Activated T-helper 17 cell treated with anti-CD3 and anti-CD28 coated beads, Interleukin-2, amount 50 U/mL, for 72 hours (primary cell): ENCODE measurements around the gene TAS2R60. TPM values are rescaled to one million over a fixed set of nuclear protein-coding genes. Genes with fewer than 3 reads are reported as not detected.
"Not testable (repeated sequence)": the region's sequence is repeated elsewhere in the genome, so short reads cannot be mapped to it uniquely, and the experiment has no call there.

Source experiments
- ATAC-seq: fragments of 150-1000 bp; cut with Tn5 transposase; replicated peaks from 2 replicates; pipeline ENCODE4 v1.10.0; 2021; ENCODE audit warnings: mild to moderate bottlenecking, moderate library complexity
- H3K27ac Mint-ChIP-seq: one replicate; pipeline ENCODE4 v1.8.0; 2022; ENCODE audit warnings: mixed read lengths
- H3K27me3 Mint-ChIP-seq: one replicate; pipeline ENCODE4 v1.8.0; 2022; ENCODE audit warnings: mixed read lengths
- H3K36me3 Mint-ChIP-seq: one replicate; pipeline ENCODE4 v1.8.0; 2022; ENCODE audit warnings: low read depth, mild to moderate bottlenecking, mixed read lengths
- H3K4me1 Mint-ChIP-seq: one replicate; pipeline ENCODE4 v1.8.0; 2022; ENCODE audit warnings: mixed read lengths
- H3K4me3 Mint-ChIP-seq: one replicate; pipeline ENCODE4 v1.8.0; 2022; ENCODE audit warnings: mild to moderate bottlenecking, mixed read lengths
- H3K9me3 Mint-ChIP-seq: one replicate; pipeline ENCODE4 v1.8.0; 2022; ENCODE audit warnings: mixed read lengths
- total RNA-seq, 2 donors: library from RNA; stranded (reverse); gene quantifications; one replicate each; pipeline ENCODE4 v1.2.3, GENCODE V29; 2022

TAS2R60 gene
- total RNA-seq = not detected

- no peaks in the 10 kb centered on the region for H3K27me3 Mint-ChIP-seq
- no peaks in the 10 kb centered on the region for H3K36me3 Mint-ChIP-seq
Observed at GRCh38 chr7:143443153-143443552, at the start of gene TAS2R60. Gene TAS2R60, plus strand, starts transcription at chr7:143443453. Its CDS starts 0 bp downstream, at chr7:143443453.

GRCh38 chr7:143394068-143394467, 49.2 kb upstream of the TAS2R60 start:
- H3K27me3 Mint-ChIP-seq = no peaks in the 10 kb centered on the region

More at GRCh38 chr7:143443153-143443552, at the start of gene TAS2R60:
- ATAC-seq = no peak
- H3K4me3 Mint-ChIP-seq = no peak within 1 kb of the TSS
- H3K4me1 Mint-ChIP-seq = peaks cover 5% of the 10 kb centered on the region
- H3K27ac Mint-ChIP-seq = no peak within 1 kb of the TSS
- no peaks in the 10 kb centered on the region for H3K9me3 Mint-ChIP-seq

GRCh38 chr7:143394777-143395176, 48.5 kb upstream of the TAS2R60 start:
- ATAC-seq = no peak
- peak overlapping the region; percentile 64 for H3K27ac Mint-ChIP-seq
- H3K4me3 Mint-ChIP-seq = no peak overlapping the region
- H3K9me3 Mint-ChIP-seq = no peaks in the 10 kb centered on the region
- H3K4me1 Mint-ChIP-seq = peaks cover 8% of the 10 kb centered on the region
- no peaks in the 10 kb centered on the region for H3K27me3 Mint-ChIP-seq
- peaks cover 40% of the 10 kb centered on the region for H3K36me3 Mint-ChIP-seq

More at GRCh38 chr7:143394068-143394467, 49.2 kb upstream of the TAS2R60 start:
- H3K27ac Mint-ChIP-seq = no peak overlapping the region
- no peaks in the 10 kb centered on the region for H3K9me3 Mint-ChIP-seq
- peaks cover 47% of the 10 kb centered on the region for H3K36me3 Mint-ChIP-seq
- H3K4me3 Mint-ChIP-seq = no peak overlapping the region
- ATAC-seq = no peak
- H3K4me1 Mint-ChIP-seq = peaks cover 8% of the 10 kb centered on the region

- Mint-ChIP-seq H3K9me3 (no peaks in the 10 kb centered on the region), H3K4me1 (peaks cover 5% of the 10 kb centered on the region), H3K36me3 (peaks cover 33% of the 10 kb centered on the region), H3K4me3 (no peak overlapping the region), H3K27ac (peak overlapping the region; percentile 64), H3K27me3 (no peaks in the 10 kb centered on the region)
- no peak for ATAC-seq
Observed at GRCh38 chr7:143395187-143396149, 47.8 kb upstream of the TAS2R60 start.

- H3K27me3 Mint-ChIP-seq = no peaks in the 10 kb centered on the region
- no peak overlapping the region for H3K27ac Mint-ChIP-seq
- H3K4me1 Mint-ChIP-seq = peaks cover 5% of the 10 kb centered on the region
- no peaks in the 10 kb centered on the region for H3K9me3 Mint-ChIP-seq
- no peak for ATAC-seq
- peaks cover 26% of the 10 kb centered on the region for H3K36me3 Mint-ChIP-seq
- H3K4me3 Mint-ChIP-seq = no peak overlapping the region
Observed at GRCh38 chr7:143396182-143396581, 47.1 kb upstream of the TAS2R60 start.

- peaks cover 18% of the 10 kb centered on the region for H3K36me3 Mint-ChIP-seq
- ATAC-seq = no peak
- no peaks in the 10 kb centered on the region for H3K27me3 Mint-ChIP-seq
- no peak overlapping the region for H3K27ac Mint-ChIP-seq
- no peaks in the 10 kb centered on the region for H3K9me3 Mint-ChIP-seq
- peaks cover 5% of the 10 kb centered on the region for H3K4me1 Mint-ChIP-seq
- H3K4me3 Mint-ChIP-seq = no peak overlapping the region
Observed at GRCh38 chr7:143396625-143397556, 46.4 kb upstream of the TAS2R60 start.

- Mint-ChIP-seq H3K27ac (peak overlapping the region; percentile 19), H3K4me1 (peaks cover 5% of the 10 kb centered on the region)
Observed at GRCh38 chr7:143397710-143398530, 45.3 kb upstream of the TAS2R60 start.

GRCh38 chr7:143398616-143399015, 44.6 kb upstream of the TAS2R60 start:
- Mint-ChIP-seq H3K9me3 (no peaks in the 10 kb centered on the region), H3K36me3 (peaks cover 6% of the 10 kb centered on the region), H3K4me1 (peaks cover 5% of the 10 kb centered on the region), H3K27me3 (no peaks in the 10 kb centered on the region), H3K27ac (no peak overlapping the region), H3K4me3 (no peak overlapping the region)
- no peak for ATAC-seq

More at GRCh38 chr7:143397710-143398530, 45.3 kb upstream of the TAS2R60 start:
- ATAC-seq = no peak
- H3K9me3 Mint-ChIP-seq = no peaks in the 10 kb centered on the region
- no peak overlapping the region for H3K4me3 Mint-ChIP-seq
- peaks cover 8% of the 10 kb centered on the region for H3K36me3 Mint-ChIP-seq
- H3K27me3 Mint-ChIP-seq = no peaks in the 10 kb centered on the region

- no peak for ATAC-seq
Observed at GRCh38 chr7:143399151-143399550, 44.1 kb upstream of the TAS2R60 start.

GRCh38 chr7:143399642-143400041, 43.6 kb upstream of the TAS2R60 start:
- no peaks in the 10 kb centered on the region for H3K27me3 Mint-ChIP-seq
- H3K4me3 Mint-ChIP-seq = no peak overlapping the region
- H3K9me3 Mint-ChIP-seq = no peaks in the 10 kb centered on the region
- no peak overlapping the region for H3K27ac Mint-ChIP-seq
- H3K4me1 Mint-ChIP-seq = peaks cover 7% of the 10 kb centered on the region
- ATAC-seq = no peak
- H3K36me3 Mint-ChIP-seq = peaks cover 6% of the 10 kb centered on the region

More at GRCh38 chr7:143399151-143399550, 44.1 kb upstream of the TAS2R60 start:
- H3K9me3 Mint-ChIP-seq = no peaks in the 10 kb centered on the region
- H3K36me3 Mint-ChIP-seq = peaks cover 6% of the 10 kb centered on the region
- H3K27ac Mint-ChIP-seq = no peak overlapping the region
- no peaks in the 10 kb centered on the region for H3K27me3 Mint-ChIP-seq
- H3K4me1 Mint-ChIP-seq = peaks cover 5% of the 10 kb centered on the region
- no peak overlapping the region for H3K4me3 Mint-ChIP-seq

- H3K4me3 Mint-ChIP-seq = no peak overlapping the region
- no peak for ATAC-seq
- peaks cover 15% of the 10 kb centered on the region for H3K4me1 Mint-ChIP-seq
- no peak overlapping the region for H3K27ac Mint-ChIP-seq
- H3K9me3 Mint-ChIP-seq = no peaks in the 10 kb centered on the region
- H3K27me3 Mint-ChIP-seq = no peaks in the 10 kb centered on the region
- H3K36me3 Mint-ChIP-seq = no peaks in the 10 kb centered on the region
Observed at GRCh38 chr7:143401265-143401664, 42.0 kb upstream of the TAS2R60 start.

- not testable (repeated sequence) for H3K27ac Mint-ChIP-seq, H3K4me3 Mint-ChIP-seq, ATAC-seq, H3K27me3 Mint-ChIP-seq, H3K9me3 Mint-ChIP-seq, H3K36me3 Mint-ChIP-seq
- H3K4me1 Mint-ChIP-seq = peaks cover 20% of the 10 kb centered on the region
Observed at GRCh38 chr7:143402233-143402632, 41.0 kb upstream of the TAS2R60 start.

- Mint-ChIP-seq H3K4me1 (peaks cover 39% of the 10 kb centered on the region), H3K4me3 (no peak overlapping the region), H3K9me3 (no peaks in the 10 kb centered on the region), H3K36me3 (no peaks in the 10 kb centered on the region), H3K27me3 (no peaks in the 10 kb centered on the region), H3K27ac (peak overlapping the region; percentile 28)
- no peak for ATAC-seq
Observed at GRCh38 chr7:143405173-143406001, 37.9 kb upstream of the TAS2R60 start.
